Effector CD4-positive, alpha-beta T cell (primary cell): ENCODE data around the gene IL27RA.

ENCODE experiments used
- DNase-seq: peaks from one replicate; pipeline ENCODE4 v3.0.0-alpha.2; 2020
- total RNA-seq: gene quantifications from one replicate; lab custom pipeline; 2026; lab: John Stamatoyannopoulos, UW

The IL27RA gene
- total RNA-seq, result 91.6 reads per million, percentile 81 among the genes with 10 or more reads in this experiment

GRCh38 chr19:14031719-14032480, at the start of gene IL27RA:
Gene IL27RA, plus strand, starts transcription at chr19:14031762. Its CDS starts 111 bp downstream, at chr19:14031873.
- peak; percentile 73 for DNase-seq

DNA sequence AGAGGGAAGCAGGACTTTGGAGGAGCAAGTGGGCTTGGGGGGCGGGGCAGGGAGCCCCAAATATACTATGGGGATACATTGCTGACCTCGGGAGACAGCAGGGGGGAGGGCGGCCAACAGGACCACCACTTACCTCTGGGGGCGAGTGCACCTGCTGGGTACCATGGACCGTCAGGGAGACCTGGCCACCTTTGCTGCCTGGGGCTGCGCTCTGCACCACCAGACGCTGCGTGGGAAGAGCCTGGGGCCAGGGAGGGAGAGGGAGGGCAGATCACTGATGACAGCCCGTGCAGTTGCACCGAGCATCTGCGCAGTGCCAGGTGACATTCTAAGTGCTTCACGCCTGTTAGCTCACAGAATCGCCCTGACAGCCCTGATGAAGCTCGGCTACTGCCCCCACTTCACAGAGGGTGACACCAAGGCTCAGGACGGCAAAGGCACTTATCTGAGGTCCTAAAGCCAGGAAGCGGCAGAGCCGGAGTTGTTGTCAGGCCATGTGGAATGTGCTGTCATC, 49.5 kb upstream of the IL27RA start:
- no peak for DNase-seq

DNA sequence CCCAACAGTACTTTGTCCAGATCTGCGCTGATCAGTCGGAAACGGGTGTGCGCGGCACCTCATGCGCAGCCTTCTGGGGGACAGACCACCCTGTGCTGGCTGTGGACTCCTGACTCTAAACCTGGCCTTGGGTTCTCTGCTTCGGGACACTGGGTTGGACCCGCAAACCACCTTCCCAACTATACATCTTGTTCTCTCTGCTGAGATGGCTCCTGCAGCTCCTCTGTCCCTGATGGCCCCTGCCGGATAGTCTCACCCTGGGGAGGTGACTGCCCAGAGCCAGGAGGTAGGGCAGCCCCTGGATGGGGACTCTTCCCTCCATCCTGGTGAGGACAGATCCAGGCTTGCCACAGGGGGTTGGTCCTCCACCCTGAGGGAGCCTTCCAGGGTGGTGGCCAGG, 48.8 kb upstream of the IL27RA start:
- DNase-seq, result no peak

GRCh38 chr19:13983213-13983889, 48.2 kb upstream of the IL27RA start:
- DNase-seq, result no peak

DNA sequence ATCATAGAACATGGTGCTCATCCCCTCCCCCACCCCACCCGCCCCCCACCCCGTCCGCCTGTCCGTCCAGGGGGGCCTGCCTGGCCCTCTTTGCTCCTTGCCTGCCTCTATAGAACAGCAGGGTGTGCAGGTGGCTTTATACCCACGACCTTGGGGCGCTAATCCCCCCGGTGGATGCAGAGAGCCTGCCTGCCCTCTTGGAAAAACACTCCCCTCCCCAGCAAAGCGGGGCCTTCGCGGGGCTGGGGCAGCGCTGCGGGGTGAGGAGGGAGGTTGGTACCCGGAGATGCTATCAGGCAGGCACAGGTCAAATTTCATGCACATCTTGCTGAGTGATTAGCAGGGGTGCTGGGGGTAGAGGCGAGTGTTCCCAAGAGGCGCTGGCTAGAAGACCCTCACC, 47.4 kb upstream of the IL27RA start:
- no peak for DNase-seq

GRCh38 chr19:13984875-13985741, 46.5 kb upstream of the IL27RA start:
- no peak for DNase-seq

GRCh38 chr19:13985771-13986347, 45.7 kb upstream of the IL27RA start:
- DNase-seq, result no peak

- DNase-seq, result peak; percentile 99
Observed at GRCh38 chr19:13986348-13986904, 45.1 kb upstream of the IL27RA start.

- DNase-seq, result no peak
Observed at GRCh38 chr19:13987101-13987890, 44.3 kb upstream of the IL27RA start.

GRCh38 chr19:13989487-13989886, 42.1 kb upstream of the IL27RA start:
- DNase-seq, result no peak

- DNase-seq, result no peak
Observed at GRCh38 chr19:13990085-13990484, 41.5 kb upstream of the IL27RA start.

DNA sequence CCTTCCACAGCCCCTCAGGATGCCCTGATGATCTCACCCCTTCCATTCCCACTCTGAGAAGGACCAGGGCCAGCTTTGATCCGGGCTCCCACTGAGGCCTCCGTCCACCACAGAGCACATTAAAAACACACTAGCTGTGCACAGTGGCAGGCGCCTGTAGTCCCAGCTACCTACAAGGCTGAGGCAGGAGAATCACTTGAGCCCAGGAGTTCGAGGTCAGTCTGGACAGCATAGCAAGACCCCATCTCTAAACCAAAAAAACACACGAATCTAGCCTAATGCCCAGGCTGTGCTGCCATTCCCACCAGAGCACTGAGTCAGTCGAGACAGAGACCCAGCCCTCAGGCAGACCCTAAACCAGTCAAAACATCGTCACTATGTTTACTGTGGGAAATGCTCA, 39.5 kb upstream of the IL27RA start:
- no peak for DNase-seq

- DNase-seq, result no peak
Observed at GRCh38 chr19:13993590-13994300, 37.8 kb upstream of the IL27RA start.

- no peak for DNase-seq
Observed at GRCh38 chr19:13995017-13995728, 36.4 kb upstream of the IL27RA start.

DNA sequence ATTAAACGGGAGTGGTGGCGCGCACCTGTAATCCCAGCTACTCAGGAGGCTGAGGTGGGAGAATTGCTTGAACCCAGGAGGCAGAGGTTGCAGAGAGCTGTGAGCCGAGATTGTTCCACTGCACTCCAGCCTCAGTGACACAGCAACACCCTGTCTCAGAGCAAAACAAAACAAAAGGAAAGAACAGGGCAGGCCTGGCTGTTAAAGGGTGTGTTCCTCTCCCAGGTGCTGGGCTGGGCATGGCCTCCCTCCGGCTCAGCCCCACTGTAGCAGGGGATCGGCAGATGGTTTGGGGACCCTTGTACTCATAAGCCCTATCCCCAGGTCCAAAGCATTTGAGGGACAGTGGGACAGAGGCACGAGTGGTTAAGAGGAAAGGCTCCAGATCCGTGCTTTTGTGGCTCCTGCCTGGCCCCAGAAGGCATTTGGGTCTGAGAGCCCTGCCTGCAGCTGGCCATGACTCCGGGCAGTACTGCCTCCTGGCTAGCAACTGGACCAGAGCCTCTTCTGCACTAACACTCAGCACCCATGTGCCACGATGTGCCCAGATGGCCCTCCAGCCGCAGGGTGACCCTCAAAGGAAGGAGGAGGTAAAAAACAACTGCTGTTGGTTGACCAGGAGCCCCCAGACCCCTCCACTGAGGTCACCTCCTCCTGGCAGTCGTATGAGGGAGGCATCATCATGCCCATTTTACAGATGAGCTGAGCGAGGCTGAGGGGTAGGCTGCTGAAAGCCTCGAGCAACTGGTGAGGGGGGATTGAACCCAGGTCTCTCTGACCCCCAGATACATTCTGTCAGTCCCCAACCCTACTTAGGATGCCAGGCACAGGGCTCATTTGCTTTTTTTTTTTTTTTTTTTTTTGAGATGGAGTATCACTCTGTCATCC, 35.4 kb upstream of the IL27RA start:
- no peak for DNase-seq

DNA sequence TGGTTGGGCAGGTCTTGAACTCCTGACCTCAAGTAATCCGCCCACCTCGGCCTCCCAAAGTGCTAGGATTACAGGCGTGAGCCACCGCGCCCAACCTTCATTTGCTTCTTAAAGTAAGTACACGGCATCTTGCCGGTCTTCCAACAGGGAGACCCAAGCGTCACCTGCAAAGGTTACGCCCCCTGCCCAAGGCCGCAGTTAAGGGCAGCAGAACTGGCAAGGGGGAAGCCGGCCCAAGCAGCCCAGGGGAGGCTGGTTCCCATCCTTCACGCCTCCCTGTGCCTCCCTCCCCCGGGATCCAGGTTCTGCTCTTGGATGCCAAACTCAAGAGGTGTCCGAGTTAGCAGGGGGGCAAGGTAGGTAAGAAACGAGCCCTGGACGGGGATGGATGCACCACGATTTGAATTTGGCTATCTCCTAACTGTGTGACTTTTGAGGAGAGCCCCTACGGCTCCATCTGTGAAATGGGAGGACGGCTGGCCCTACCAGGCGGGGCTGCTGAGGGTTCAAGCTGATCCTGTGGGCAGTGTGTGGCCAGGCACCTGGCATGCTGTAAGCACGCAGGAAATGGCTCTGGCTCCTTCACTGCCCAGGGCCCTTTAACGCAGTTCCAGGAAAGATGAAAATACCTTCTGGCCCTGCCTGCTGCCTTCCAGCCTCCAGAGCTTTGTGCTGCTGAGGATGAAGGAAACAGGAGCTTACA, 34.5 kb upstream of the IL27RA start:
- DNase-seq, result no peak

- no peak for DNase-seq
Observed at GRCh38 chr19:13997631-13997962, 34.0 kb upstream of the IL27RA start.

DNA sequence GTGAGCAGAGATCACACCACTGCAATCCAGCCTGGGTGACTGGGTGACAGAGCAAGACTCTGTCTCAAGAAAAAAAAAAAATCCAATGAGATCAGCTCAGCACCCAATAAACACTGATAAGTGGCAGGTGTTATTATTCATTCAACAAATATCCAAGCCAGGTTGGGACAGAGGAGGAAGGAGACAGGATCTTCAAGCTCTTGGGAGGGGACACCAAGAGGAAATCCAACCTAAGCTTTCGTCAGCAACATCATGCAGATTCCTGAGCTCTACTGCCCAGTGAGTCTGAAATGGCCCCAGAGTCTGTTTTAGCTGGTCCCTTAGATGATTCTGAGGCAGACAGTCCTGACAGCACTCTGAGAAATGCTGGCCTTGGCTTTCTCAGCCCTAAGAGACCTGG, 33.1 kb upstream of the IL27RA start:
- no peak for DNase-seq

- no peak for DNase-seq
Observed at GRCh38 chr19:13999085-13999484, 32.5 kb upstream of the IL27RA start.
